ENCODE measurements around the gene ABCC1. TPM values are rescaled to one million over a fixed set of nuclear protein-coding genes. Genes with fewer than 3 reads are reported as not detected.

The ABCC1 gene
- polyA plus RNA-seq, 1 donor from 2014 or later = 5.8 TPM

GRCh38 chr16:16006650-16007049, 57.2 kb downstream of the ABCC1 start:
- peaks cover 0 to 2% (median 0%) of the 10 kb centered on the region in 3 donors for H3K9me3 Mint-ChIP-seq
- H3K36me3 Mint-ChIP-seq = peaks cover 10% of the 10 kb centered on the region
- H3K27ac Mint-ChIP-seq = peak overlapping the region; percentile 93 to 99 (median 98)
- peak overlapping the region in 3 of 4 donors; percentile 71 to 80 (median 76) for H3K4me3 Mint-ChIP-seq
- peaks cover 4% of the 10 kb centered on the region for H3K27me3 Mint-ChIP-seq
- H3K4me1 Mint-ChIP-seq = peaks cover 24 to 43% (median 37%) of the 10 kb centered on the region in 3 donors

- Mint-ChIP-seq H3K9me3 (peaks cover 0 to 2% (median 0%) of the 10 kb centered on the region in 3 donors), H3K36me3 (peaks cover 9% of the 10 kb centered on the region), H3K4me1 (peaks cover 24 to 40% (median 36%) of the 10 kb centered on the region in 3 donors), H3K27ac (peak overlapping the region; percentile 93 to 99 (median 98)), H3K4me3 (peak overlapping the region; percentile 54 to 76 (median 68)), H3K27me3 (peaks cover 4% of the 10 kb centered on the region)
Measured at GRCh38 chr16:16007743-16008111, 58.3 kb downstream of the ABCC1 start.

- H3K27me3 Mint-ChIP-seq = peaks cover 4% of the 10 kb centered on the region
- H3K4me3 Mint-ChIP-seq = peak overlapping the region; percentile 70 to 91 (median 78)
- peaks cover 24 to 40% (median 34%) of the 10 kb centered on the region in 3 donors for H3K4me1 Mint-ChIP-seq
- peak overlapping the region; percentile 92 to 99 (median 98) for H3K27ac Mint-ChIP-seq
- peaks cover 0 to 2% (median 0%) of the 10 kb centered on the region in 3 donors for H3K9me3 Mint-ChIP-seq
- peaks cover 7% of the 10 kb centered on the region for H3K36me3 Mint-ChIP-seq
Measured at GRCh38 chr16:16008666-16009065, 59.2 kb downstream of the ABCC1 start.

GRCh38 chr16:16009401-16009800, 60.0 kb downstream of the ABCC1 start:
- Mint-ChIP-seq H3K4me3 (peak overlapping the region in 3 of 4 donors; percentile 34 to 91 (median 51)), H3K27ac (peak overlapping the region; percentile 92 to 99 (median 98)), H3K9me3 (peaks cover 0 to 2% (median 0%) of the 10 kb centered on the region in 3 donors), H3K36me3 (peaks cover 7% of the 10 kb centered on the region), H3K27me3 (peaks cover 4% of the 10 kb centered on the region), H3K4me1 (peaks cover 24 to 36% (median 28%) of the 10 kb centered on the region in 3 donors)

GRCh38 chr16:16010194-16010593, 60.8 kb downstream of the ABCC1 start:
- H3K27me3 Mint-ChIP-seq = peaks cover 4% of the 10 kb centered on the region
- peaks cover 7% of the 10 kb centered on the region for H3K36me3 Mint-ChIP-seq
- no peak overlapping the region for H3K4me3 Mint-ChIP-seq
- H3K9me3 Mint-ChIP-seq = peaks cover 0 to 2% (median 0%) of the 10 kb centered on the region in 3 donors
- peaks cover 24 to 34% (median 26%) of the 10 kb centered on the region in 3 donors for H3K4me1 Mint-ChIP-seq
- H3K27ac Mint-ChIP-seq = peak overlapping the region; percentile 31 to 92 (median 67)

GRCh38 chr16:16012144-16012543, 62.7 kb downstream of the ABCC1 start:
- H3K36me3 Mint-ChIP-seq = peaks cover 12% of the 10 kb centered on the region
- H3K4me1 Mint-ChIP-seq = peaks cover 16 to 27% (median 18%) of the 10 kb centered on the region in 3 donors
- no peaks in the 10 kb centered on the region for H3K9me3 Mint-ChIP-seq
- no peak overlapping the region for H3K4me3 Mint-ChIP-seq
- H3K27ac Mint-ChIP-seq = no peak overlapping the region
- H3K27me3 Mint-ChIP-seq = peaks cover 4% of the 10 kb centered on the region

GRCh38 chr16:16013812-16014211, 64.4 kb downstream of the ABCC1 start:
- Mint-ChIP-seq H3K27me3 (no peaks in the 10 kb centered on the region), H3K27ac (no peak overlapping the region), H3K4me3 (no peak overlapping the region), H3K9me3 (no peaks in the 10 kb centered on the region), H3K4me1 (peaks cover 6 to 20% (median 13%) of the 10 kb centered on the region in 3 donors), H3K36me3 (peaks cover 12% of the 10 kb centered on the region)

GRCh38 chr16:16014329-16015224, 65.2 kb downstream of the ABCC1 start:
- peaks cover 0 to 12% (median 6%) of the 10 kb centered on the region in 3 donors for H3K4me1 Mint-ChIP-seq
- H3K4me3 Mint-ChIP-seq = no peak overlapping the region
- peaks cover 9% of the 10 kb centered on the region for H3K36me3 Mint-ChIP-seq
- no peaks in the 10 kb centered on the region for H3K27me3 Mint-ChIP-seq
- no peaks in the 10 kb centered on the region for H3K9me3 Mint-ChIP-seq
- H3K27ac Mint-ChIP-seq = no peak overlapping the region

GRCh38 chr16:16015849-16016248, 66.4 kb downstream of the ABCC1 start:
- Mint-ChIP-seq H3K9me3 (no peaks in the 10 kb centered on the region), H3K36me3 (peaks cover 10% of the 10 kb centered on the region), H3K4me3 (no peak overlapping the region), H3K27ac (no peak overlapping the region), H3K27me3 (no peaks in the 10 kb centered on the region), H3K4me1 (peaks cover 3 to 7% (median 4%) of the 10 kb centered on the region in 3 donors)

GRCh38 chr16:16016388-16016964, 67.1 kb downstream of the ABCC1 start:
- Mint-ChIP-seq H3K4me1 (peaks cover 5 to 12% (median 8%) of the 10 kb centered on the region in 3 donors), H3K27me3 (no peaks in the 10 kb centered on the region), H3K9me3 (no peaks in the 10 kb centered on the region), H3K27ac (no peak overlapping the region), H3K4me3 (peak overlapping the region in 1 of 4 donors; percentile 73), H3K36me3 (peaks cover 10% of the 10 kb centered on the region)

- peaks cover 7 to 20% (median 13%) of the 10 kb centered on the region in 3 donors for H3K4me1 Mint-ChIP-seq
- H3K9me3 Mint-ChIP-seq = no peaks in the 10 kb centered on the region
- no peak overlapping the region for H3K4me3 Mint-ChIP-seq
- no peaks in the 10 kb centered on the region for H3K27me3 Mint-ChIP-seq
- H3K27ac Mint-ChIP-seq = peak overlapping the region in 1 of 3 donors; percentile 64
- H3K36me3 Mint-ChIP-seq = peaks cover 10% of the 10 kb centered on the region
Measured at GRCh38 chr16:16017812-16018211, 68.4 kb downstream of the ABCC1 start.

- Mint-ChIP-seq H3K4me1 (peaks cover 7 to 23% (median 16%) of the 10 kb centered on the region in 3 donors), H3K27ac (no peak overlapping the region), H3K36me3 (peaks cover 10% of the 10 kb centered on the region), H3K27me3 (no peaks in the 10 kb centered on the region), H3K9me3 (no peaks in the 10 kb centered on the region), H3K4me3 (no peak overlapping the region)
Measured at GRCh38 chr16:16018705-16019104, 69.3 kb downstream of the ABCC1 start.

GRCh38 chr16:16019488-16019887, 70.1 kb downstream of the ABCC1 start:
- peak overlapping the region in 1 of 4 donors; percentile 47 for H3K4me3 Mint-ChIP-seq
- no peaks in the 10 kb centered on the region for H3K27me3 Mint-ChIP-seq
- H3K9me3 Mint-ChIP-seq = no peaks in the 10 kb centered on the region
- H3K36me3 Mint-ChIP-seq = peaks cover 10% of the 10 kb centered on the region
- H3K4me1 Mint-ChIP-seq = peaks cover 12 to 26% (median 16%) of the 10 kb centered on the region in 3 donors
- H3K27ac Mint-ChIP-seq = peak overlapping the region in 1 of 3 donors; percentile 53

GRCh38 chr16:16020291-16020690, 70.9 kb downstream of the ABCC1 start:
- peaks cover 9% of the 10 kb centered on the region for H3K36me3 Mint-ChIP-seq

GRCh38 chr16:16021020-16021419, 71.6 kb downstream of the ABCC1 start:
- Mint-ChIP-seq H3K9me3 (no peaks in the 10 kb centered on the region), H3K4me1 (peaks cover 21 to 38% (median 27%) of the 10 kb centered on the region in 3 donors), H3K27me3 (no peaks in the 10 kb centered on the region), H3K36me3 (peaks cover 7% of the 10 kb centered on the region), H3K4me3 (peak overlapping the region in 1 of 4 donors; percentile 46), H3K27ac (peak overlapping the region in 1 of 3 donors; percentile 56)

More at GRCh38 chr16:16020291-16020690, 70.9 kb downstream of the ABCC1 start:
- Mint-ChIP-seq H3K4me1 (peaks cover 20 to 34% (median 23%) of the 10 kb centered on the region in 3 donors), H3K27ac (peak overlapping the region in 1 of 3 donors; percentile 53), H3K9me3 (no peaks in the 10 kb centered on the region), H3K4me3 (no peak overlapping the region), H3K27me3 (no peaks in the 10 kb centered on the region)
